Gastrocnemius medialis (tissue), 4 donors: Measurements from ENCODE around the gene PRIM1. TPM values are rescaled to one million over a fixed set of nuclear protein-coding genes. Genes with fewer than 3 reads are reported as not detected.
"Not testable (repeated sequence)": the region's sequence is repeated elsewhere in the genome, so short reads cannot be mapped to it uniquely, and the experiment has no call there.

Source experiments
- ATAC-seq, 2 donors: fragments of 150-250 bp; one replicate each; pipeline ENCODE4 v1.9.1; 2016
- DNase-seq, 2 donors: peaks; one replicate each; pipeline ENCODE4 v3.0.0-alpha.2; 2019
- H3K27ac ChIP-seq, 4 donors: fragments of 200-600 bp; sonication (generic); 1 replicate in 1 of 4; 2 replicates in 3 of 4; pipeline ENCODE4 v1.5.1; 2016 to 2018; ENCODE audit warnings: mild to moderate bottlenecking in 2 of 4, moderate library complexity in 1 of 4
- H3K27me3 ChIP-seq, 3 donors: fragments of 200-600 bp; sonication (generic) in 2 of 3; 1 replicate in 1 of 3; 2 replicates in 2 of 3; pipeline versions ENCODE4 v1.5.1 to v1.6.0; 2016 to 2019; ENCODE audit warnings: mild to moderate bottlenecking in 1 of 3, moderate library complexity in 1 of 3
- H3K36me3 ChIP-seq, 2 donors: fragments of 200-600 bp; sonication (generic) in 1 of 2; one replicate each; pipeline ENCODE4 v1.5.1; 2017 to 2018
- H3K4me1 ChIP-seq, 2 donors: fragments of 200-600 bp; sonication (generic) in 1 of 2; one replicate each; pipeline ENCODE4 v1.5.1; 2016 to 2017; ENCODE audit warnings: mild to moderate bottlenecking in 2 of 2
- H3K4me3 ChIP-seq, 4 donors: fragments of 200-600 bp; sonication (generic) in 3 of 4; 1 replicate in 1 of 4; 2 replicates in 3 of 4; pipeline ENCODE4 v1.5.1; 2016 to 2019; ENCODE audit warnings: mild to moderate bottlenecking in 2 of 4
- H3K9me3 ChIP-seq, 3 donors: fragments of 200-600 bp; sonication (generic) in 2 of 3; 1 replicate in 1 of 3; 2 replicates in 2 of 3; pipeline ENCODE4 v1.5.1; 2016 to 2019
- CTCF ChIP-seq, 5 experiments: fragments of 450-650 bp in 3 of 5; fragments of 200-600 bp in 2 of 5; sonication (generic) in 2 of 5; IDR thresholded peaks in 4 of 5; conservative IDR thresholded peaks in 1 of 5; 1 replicate in 4 of 5; 2 replicates in 1 of 5; pipeline ENCODE4 v1.5.1; 2016 to 2019; ENCODE audit warnings: antibody characterized with exemption in 5 of 5, mild to moderate bottlenecking in 3 of 5, moderate library complexity in 3 of 5
- POLR2A ChIP-seq, 2 donors: fragments of 450-650 bp; IDR thresholded peaks; one replicate each; pipeline ENCODE4 v1.6.1; 2017; ENCODE audit warnings: antibody characterized with exemption in 2 of 2, mild to moderate bottlenecking in 2 of 2, moderate library complexity in 2 of 2
- in situ Hi-C, 4 donors: fragments of 200-750 bp; cut with MboI; loops; one replicate each; pipeline versions ENCODE4 v1.15.0 to v1.8.0; 2017; ENCODE audit warnings: low sequenced_read_pairs in 4 of 4
- intact Hi-C: fragments of 100-400 bp; cut with DNase I; formaldehyde crosslinking; loops from one replicate; pipeline ENCODE4 v1.15.1; 2023; ENCODE audit warnings: low total_unique reads
- total RNA-seq, 4 donors: library from RNA; depleted of rRNA; stranded (reverse); fragments of >200 nt; gene quantifications; one replicate each; pipeline versions ENCODE4 v1.1.0 to v1.2.3, GENCODE V29; 2016

PRIM1 gene
- total RNA-seq, 4 donors from 2014 or later = 3.2 to 5.9 (median 3.7) TPM

DNA sequence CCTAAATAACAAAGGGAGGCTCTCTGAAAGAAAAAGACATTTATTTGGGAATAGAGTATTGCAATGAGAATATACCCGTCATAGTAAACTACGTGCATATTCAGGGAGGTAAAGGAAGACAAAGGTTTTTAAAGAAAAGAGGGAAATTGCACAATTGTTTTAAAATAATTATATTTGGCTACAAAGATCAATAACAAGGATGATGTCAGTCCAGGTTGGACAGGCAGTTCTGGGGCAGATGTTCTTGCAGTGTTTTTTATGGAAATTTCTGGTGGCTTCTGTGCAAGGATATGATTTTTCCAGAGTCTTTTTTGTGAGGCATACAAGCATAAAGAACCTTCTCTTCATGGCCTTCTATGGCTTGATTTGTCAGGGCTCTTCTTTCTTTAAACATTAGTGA is 40.6 kb upstream of the PRIM1 start:
- Histone ChIP-seq H3K4me1 (no peaks in the 10 kb centered on the region), H3K4me3 (no peak overlapping the region), H3K27ac (no peak overlapping the region), H3K36me3 (no peaks in the 10 kb centered on the region), H3K9me3 (no peaks in the 10 kb centered on the region), H3K27me3 (no peaks in the 10 kb centered on the region)
- in situ Hi-C loops (no loop called here), intact Hi-C loops (no loop called here)
- TF ChIP-seq POLR2A (IDR thresholded peaks at IDR 0.05) (no peak), CTCF (IDR thresholded peaks at IDR 0.05 in 4 of 5, conservative IDR thresholded peaks at IDR 0.05 in 1 of 5) (no peak)
- no peak for ATAC-seq
- DNase-seq = no peak

- ATAC-seq = not testable (repeated sequence)
Measured at GRCh38 chr12:56789429-56789828, 37.3 kb upstream of the PRIM1 start.

DNA sequence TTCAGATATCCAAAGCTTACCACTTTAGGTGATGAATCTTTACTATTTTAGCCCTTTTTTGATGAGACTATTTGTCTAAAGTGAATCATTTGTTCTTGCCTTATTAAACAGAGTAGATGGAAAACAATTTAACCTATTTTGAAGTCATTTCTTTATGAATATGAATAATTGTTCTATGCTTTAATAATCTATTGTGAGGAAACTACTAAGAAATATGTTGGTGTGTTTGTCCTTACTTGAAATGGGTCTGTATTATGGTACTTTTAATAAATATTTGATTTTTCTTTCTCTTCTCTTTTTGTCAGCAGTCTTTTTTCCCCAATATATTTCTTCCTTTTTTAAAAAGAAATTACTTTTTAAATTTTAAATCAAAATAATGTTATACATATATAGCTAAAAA is 35.4 kb upstream of the PRIM1 start:
- intact Hi-C loops (no loop called here), in situ Hi-C loops (no loop called here)
- Histone ChIP-seq H3K27ac (no peak overlapping the region), H3K36me3 (no peaks in the 10 kb centered on the region), H3K4me3 (no peak overlapping the region), H3K9me3 (no peaks in the 10 kb centered on the region), H3K4me1 (no peaks in the 10 kb centered on the region), H3K27me3 (no peaks in the 10 kb centered on the region)
- ATAC-seq = no peak
- no peak for TF ChIP-seq CTCF (IDR thresholded peaks at IDR 0.05 in 4 of 5, conservative IDR thresholded peaks at IDR 0.05 in 1 of 5)
- no peak for TF ChIP-seq POLR2A (IDR thresholded peaks at IDR 0.05)
- no peak for DNase-seq

More at GRCh38 chr12:56789429-56789828, 37.3 kb upstream of the PRIM1 start:
- H3K27me3 ChIP-seq, in situ Hi-C loops, H3K4me1 ChIP-seq, intact Hi-C loops, H3K9me3 ChIP-seq, H3K36me3 ChIP-seq, H3K4me3 ChIP-seq, DNase-seq, H3K27ac ChIP-seq: not testable (repeated sequence)

- Histone ChIP-seq H3K4me1 (no peaks in the 10 kb centered on the region), H3K36me3 (no peaks in the 10 kb centered on the region)
Measured at GRCh38 chr12:56785874-56786273, 33.8 kb upstream of the PRIM1 start.

GRCh38 chr12:56785141-56785865 is 33.2 kb upstream of the PRIM1 start:
- no peak for TF ChIP-seq POLR2A (IDR thresholded peaks at IDR 0.05)
- TF ChIP-seq CTCF (IDR thresholded peaks at IDR 0.05 in 4 of 5, conservative IDR thresholded peaks at IDR 0.05 in 1 of 5) = no peak
- H3K9me3 ChIP-seq = no peaks in the 10 kb centered on the region
- in situ Hi-C loops (no loop called here), intact Hi-C loops (no loop called here)
- DNase-seq (no peak), ATAC-seq (no peak)
- H3K36me3 ChIP-seq = no peaks in the 10 kb centered on the region
- no peaks in the 10 kb centered on the region for H3K4me1 ChIP-seq
- H3K27me3 ChIP-seq = no peaks in the 10 kb centered on the region
- no peak overlapping the region for H3K4me3 ChIP-seq
- no peak overlapping the region for H3K27ac ChIP-seq

More at GRCh38 chr12:56785874-56786273, 33.8 kb upstream of the PRIM1 start:
- in situ Hi-C loops (no loop called here), intact Hi-C loops (no loop called here)
- TF ChIP-seq CTCF (IDR thresholded peaks at IDR 0.05 in 4 of 5, conservative IDR thresholded peaks at IDR 0.05 in 1 of 5) (no peak), POLR2A (IDR thresholded peaks at IDR 0.05) (no peak)
- ATAC-seq (no peak), DNase-seq (no peak)
- H3K4me3 ChIP-seq = no peak overlapping the region
- H3K27me3 ChIP-seq = no peaks in the 10 kb centered on the region
- no peaks in the 10 kb centered on the region for H3K9me3 ChIP-seq
- no peak overlapping the region for H3K27ac ChIP-seq
